Muscle of leg (tissue), 11 donors: ENCODE results near the gene SDCBP2. TPM values are rescaled to one million over a fixed set of nuclear protein-coding genes. Genes with fewer than 3 reads are reported as not detected.

Experiments used
- DNase-seq: peaks from one replicate; pipeline ENCODE4 v3.0.0; 2013
- H3K27ac ChIP-seq: one replicate; pipeline ENCODE4 v1.5.1; 2013; ENCODE audit warnings: mild to moderate bottlenecking, low read length, control low read depth
- H3K27me3 ChIP-seq: one replicate; pipeline ENCODE4 v1.6.1; 2013; ENCODE audit warnings: low read length; ENCODE audit not compliant: control insufficient read depth, insufficient read depth
- H3K36me3 ChIP-seq: one replicate; pipeline ENCODE4 v1.6.1; 2013; ENCODE audit warnings: low read length; ENCODE audit not compliant: control insufficient read depth, insufficient read depth
- H3K4me1 ChIP-seq: one replicate; pipeline ENCODE4 v1.6.1; 2013; ENCODE audit warnings: low read length; ENCODE audit not compliant: control insufficient read depth, insufficient read depth
- H3K4me3 ChIP-seq: one replicate; pipeline ENCODE4 v1.5.1; 2013; ENCODE audit warnings: low read length, control low read depth
- H3K9me3 ChIP-seq: replicated peaks from 2 replicates; pipeline ENCODE4 v1.6.1; 2013; ENCODE audit warnings: low read depth, low read length; ENCODE audit not compliant: control insufficient read depth
- WGBS: methylation state at CpG from one replicate; pipeline ENCODE4 v1.1.5; 2013; ENCODE audit warnings: missing lambda C conversion rate; ENCODE audit not compliant: insufficient coverage; 5-methylcytosine and 5-hydroxymethylcytosine counted together
- polyA plus RNA-seq, 8 donors: library from polyadenylated mRNA; unstranded; fragments of 120-200 nt; gene quantifications; one replicate each; pipeline versions ENCODE4 v1.2.1 to v1.2.3, GENCODE V29; 2013; ENCODE audit warnings: inconsistent platforms in 1 of 8, low replicate concordance in 1 of 8; ENCODE audit not compliant: insufficient read length in 8 of 8, insufficient read depth in 1 of 8
- total RNA-seq: library from RNA; stranded (reverse); fragments of 120-200 nt; gene quantifications from one replicate; pipeline ENCODE4 v1.2.4, GENCODE V29; 2013

The SDCBP2 gene
- total and polyA plus RNA-seq, 9 donors: 1.5 to 6.2 (median 1.8) TPM

- Histone ChIP-seq H3K27me3 (no peaks in the 10 kb centered on the region), H3K4me1 (no peaks in the 10 kb centered on the region), H3K27ac (no peak overlapping the region), H3K4me3 (no peak overlapping the region), H3K36me3 (peaks cover 12% of the 10 kb centered on the region), H3K9me3 (no peaks in the 10 kb centered on the region)
- WGBS: 82% methylated on average over 13 of the region's 14 CpGs
- no peak for DNase-seq
Measured at GRCh38 chr20:1306316-1307135, 22.4 kb downstream of the SDCBP2 start.

- no peak overlapping the region for H3K4me3 ChIP-seq
- DNase-seq: no peak
- H3K36me3 ChIP-seq: peaks cover 14% of the 10 kb centered on the region
- H3K27ac ChIP-seq: no peak overlapping the region
- 90% methylated on average over 15 of the region's 24 CpGs for WGBS
- H3K27me3 ChIP-seq: no peaks in the 10 kb centered on the region
- no peaks in the 10 kb centered on the region for H3K9me3 ChIP-seq
- H3K4me1 ChIP-seq: peaks cover 2% of the 10 kb centered on the region
Measured at GRCh38 chr20:1305712-1306111, 23.2 kb downstream of the SDCBP2 start.

GRCh38 chr20:1304710-1305515, 24.0 kb downstream of the SDCBP2 start:
- 81% methylated on average over 30 of the region's 31 CpGs for WGBS
- peak; percentile 42 for DNase-seq
- no peak overlapping the region for H3K27ac ChIP-seq
- H3K4me1 ChIP-seq: peaks cover 3% of the 10 kb centered on the region
- no peaks in the 10 kb centered on the region for H3K27me3 ChIP-seq
- H3K9me3 ChIP-seq: no peaks in the 10 kb centered on the region
- no peak overlapping the region for H3K4me3 ChIP-seq
- H3K36me3 ChIP-seq: peaks cover 15% of the 10 kb centered on the region

GRCh38 chr20:1302685-1303541, 26.0 kb downstream of the SDCBP2 start:
- peaks cover 3% of the 10 kb centered on the region for H3K4me1 ChIP-seq
- H3K9me3 ChIP-seq: no peaks in the 10 kb centered on the region
- peaks cover 15% of the 10 kb centered on the region for H3K36me3 ChIP-seq
- H3K27ac ChIP-seq: no peak overlapping the region
- DNase-seq: no peak
- H3K4me3 ChIP-seq: no peak overlapping the region
- H3K27me3 ChIP-seq: no peaks in the 10 kb centered on the region
- WGBS: 97% methylated on average over 5 of the region's 12 CpGs

- DNase-seq: peak; percentile 26
- 40% methylated on average over 1 of the region's 9 CpGs for WGBS
- Histone ChIP-seq H3K4me1 (peaks cover 3% of the 10 kb centered on the region), H3K27me3 (no peaks in the 10 kb centered on the region), H3K4me3 (no peak overlapping the region), H3K9me3 (no peaks in the 10 kb centered on the region), H3K27ac (no peak overlapping the region), H3K36me3 (peaks cover 15% of the 10 kb centered on the region)
Measured at GRCh38 chr20:1301031-1301529, 27.9 kb downstream of the SDCBP2 start.

GRCh38 chr20:1300083-1300840, 28.7 kb downstream of the SDCBP2 start:
- peaks cover 10% of the 10 kb centered on the region for H3K36me3 ChIP-seq
- WGBS: 93% methylated on average over 12 of the region's 18 CpGs
- H3K27me3 ChIP-seq: no peaks in the 10 kb centered on the region
- H3K4me1 ChIP-seq: peaks cover 3% of the 10 kb centered on the region
- H3K9me3 ChIP-seq: no peaks in the 10 kb centered on the region
- no peak for DNase-seq
- H3K27ac ChIP-seq: no peak overlapping the region
- no peak overlapping the region for H3K4me3 ChIP-seq

GRCh38 chr20:1299522-1299921, 29.4 kb downstream of the SDCBP2 start:
- Histone ChIP-seq H3K4me1 (peaks cover 3% of the 10 kb centered on the region), H3K36me3 (peaks cover 5% of the 10 kb centered on the region), H3K27ac (no peak overlapping the region), H3K27me3 (no peaks in the 10 kb centered on the region), H3K4me3 (no peak overlapping the region), H3K9me3 (no peaks in the 10 kb centered on the region)
- DNase-seq: no peak
- WGBS: 76% methylated on average over 9 of the region's 9 CpGs

GRCh38 chr20:1298888-1299511, 29.9 kb downstream of the SDCBP2 start:
- H3K36me3 ChIP-seq: peaks cover 4% of the 10 kb centered on the region
- no peaks in the 10 kb centered on the region for H3K9me3 ChIP-seq
- H3K4me3 ChIP-seq: no peak overlapping the region
- WGBS: 71% methylated on average over 6 of the region's 10 CpGs
- H3K27ac ChIP-seq: no peak overlapping the region
- H3K4me1 ChIP-seq: peaks cover 3% of the 10 kb centered on the region
- DNase-seq: no peak
- H3K27me3 ChIP-seq: no peaks in the 10 kb centered on the region

GRCh38 chr20:1298166-1298565, 30.8 kb downstream of the SDCBP2 start:
- WGBS: 80% methylated on average over 2 of the region's 5 CpGs
- no peaks in the 10 kb centered on the region for H3K9me3 ChIP-seq
- H3K27ac ChIP-seq: no peak overlapping the region
- peaks cover 3% of the 10 kb centered on the region for H3K4me1 ChIP-seq
- peaks cover 4% of the 10 kb centered on the region for H3K36me3 ChIP-seq
- no peak for DNase-seq
- H3K4me3 ChIP-seq: no peak overlapping the region
- H3K27me3 ChIP-seq: no peaks in the 10 kb centered on the region
